ENCODE measurements around the gene TTLL9. TPM values are rescaled to one million over a fixed set of nuclear protein-coding genes. Genes with fewer than 3 reads are reported as not detected.

Gene TTLL9
- total RNA-seq, 2 experiments from 2014 or later: not detected

DNA sequence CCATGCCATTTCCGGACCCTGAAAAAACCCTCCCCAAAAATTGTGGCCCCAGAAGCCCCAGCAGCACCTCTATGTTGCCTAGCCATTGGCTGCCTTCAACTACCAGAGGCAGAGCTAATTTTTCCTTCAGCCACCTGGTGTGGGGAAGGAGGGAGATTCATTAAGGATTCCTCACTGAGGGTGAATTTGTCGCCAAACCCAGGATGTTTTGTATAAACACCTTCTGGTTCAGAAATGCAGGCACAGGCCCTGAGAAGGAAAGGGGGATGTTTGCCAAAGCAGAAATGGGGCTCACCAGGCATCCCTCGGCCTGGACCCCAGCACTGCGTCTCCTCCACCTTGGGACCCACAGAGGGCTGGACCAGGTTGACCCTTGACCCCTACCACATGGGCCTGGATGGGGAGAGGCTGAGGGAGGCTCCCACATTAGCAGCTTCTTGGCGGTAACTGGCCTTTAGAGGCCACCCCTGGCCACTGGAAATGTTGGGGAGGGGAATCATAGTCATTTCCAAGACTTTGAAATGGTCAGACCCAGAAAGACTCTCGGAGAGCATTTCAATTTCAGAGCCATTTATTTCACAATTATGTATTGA is 83.2 kb downstream of the TTLL9 start:
- peaks cover 2% of the 10 kb centered on the region for H3K9me3 Mint-ChIP-seq
- POLR2A ChIA-PET: interaction anchor here (0.6 kb wide), 1 partner anchor 126 kb away, joined by 3 read pairs; no protein-coding TSS in a partner anchor
- peaks cover 22% of the 10 kb centered on the region for H3K36me3 Mint-ChIP-seq (ENCODE audit: low read depth)
- CTCF ChIA-PET: interaction anchor here (2.2 to 6.6 kb wide), 5 partner anchors 12 to 100 kb away, joined by 18 to 106 read pairs (median 24); partner anchors contain the start of gene XKR7
- intact Hi-C loops (cut with micrococcal nuclease): no loop called here
- DNase-seq: no peak
- peaks cover 9% of the 10 kb centered on the region for H3K27me3 Mint-ChIP-seq
- no peak for ATAC-seq
- H3K4me3 Mint-ChIP-seq: no peak overlapping the region
- TF ChIP-seq, protein P1, sequence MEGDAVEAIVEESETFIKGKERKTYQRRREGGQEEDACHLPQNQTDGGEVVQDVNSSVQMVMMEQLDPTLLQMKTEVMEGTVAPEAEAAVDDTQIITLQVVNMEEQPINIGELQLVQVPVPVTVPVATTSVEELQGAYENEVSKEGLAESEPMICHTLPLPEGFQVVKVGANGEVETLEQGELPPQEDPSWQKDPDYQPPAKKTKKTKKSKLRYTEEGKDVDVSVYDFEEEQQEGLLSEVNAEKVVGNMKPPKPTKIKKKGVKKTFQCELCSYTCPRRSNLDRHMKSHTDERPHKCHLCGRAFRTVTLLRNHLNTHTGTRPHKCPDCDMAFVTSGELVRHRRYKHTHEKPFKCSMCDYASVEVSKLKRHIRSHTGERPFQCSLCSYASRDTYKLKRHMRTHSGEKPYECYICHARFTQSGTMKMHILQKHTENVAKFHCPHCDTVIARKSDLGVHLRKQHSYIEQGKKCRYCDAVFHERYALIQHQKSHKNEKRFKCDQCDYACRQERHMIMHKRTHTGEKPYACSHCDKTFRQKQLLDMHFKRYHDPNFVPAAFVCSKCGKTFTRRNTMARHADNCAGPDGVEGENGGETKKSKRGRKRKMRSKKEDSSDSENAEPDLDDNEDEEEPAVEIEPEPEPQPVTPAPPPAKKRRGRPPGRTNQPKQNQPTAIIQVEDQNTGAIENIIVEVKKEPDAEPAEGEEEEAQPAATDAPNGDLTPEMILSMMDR (IDR thresholded peaks at IDR 0.05): no peak
- peaks cover 25% of the 10 kb centered on the region for H3K4me1 Mint-ChIP-seq (ENCODE audit: low read depth)
- no peak overlapping the region for H3K27ac Mint-ChIP-seq

GRCh38 chr20:31954500-31954899 is 84.1 kb downstream of the TTLL9 start:
- TF ChIP-seq, protein P1 (IDR thresholded peaks at IDR 0.05): no peak
- Mint-ChIP-seq H3K27ac (no peak overlapping the region), H3K4me3 (no peak overlapping the region), H3K27me3 (peaks cover 13% of the 10 kb centered on the region), H3K36me3 (ENCODE audit: low read depth) (peaks cover 16% of the 10 kb centered on the region), H3K4me1 (ENCODE audit: low read depth) (peaks cover 21% of the 10 kb centered on the region), H3K9me3 (no peaks in the 10 kb centered on the region)
- ChIA-PET POLR2A (interaction anchor here (0.6 kb wide), 1 partner anchor 126 kb away, joined by 3 read pairs; no protein-coding TSS in a partner anchor), CTCF (interaction anchor here (1.1 to 6.6 kb wide), 2 partner anchors 101 to 108 kb away, joined by 5 to 106 read pairs; no protein-coding TSS in a partner anchor)
- DNase-seq (no peak), ATAC-seq (no peak)
- intact Hi-C loops (cut with micrococcal nuclease): no loop called here

DNA sequence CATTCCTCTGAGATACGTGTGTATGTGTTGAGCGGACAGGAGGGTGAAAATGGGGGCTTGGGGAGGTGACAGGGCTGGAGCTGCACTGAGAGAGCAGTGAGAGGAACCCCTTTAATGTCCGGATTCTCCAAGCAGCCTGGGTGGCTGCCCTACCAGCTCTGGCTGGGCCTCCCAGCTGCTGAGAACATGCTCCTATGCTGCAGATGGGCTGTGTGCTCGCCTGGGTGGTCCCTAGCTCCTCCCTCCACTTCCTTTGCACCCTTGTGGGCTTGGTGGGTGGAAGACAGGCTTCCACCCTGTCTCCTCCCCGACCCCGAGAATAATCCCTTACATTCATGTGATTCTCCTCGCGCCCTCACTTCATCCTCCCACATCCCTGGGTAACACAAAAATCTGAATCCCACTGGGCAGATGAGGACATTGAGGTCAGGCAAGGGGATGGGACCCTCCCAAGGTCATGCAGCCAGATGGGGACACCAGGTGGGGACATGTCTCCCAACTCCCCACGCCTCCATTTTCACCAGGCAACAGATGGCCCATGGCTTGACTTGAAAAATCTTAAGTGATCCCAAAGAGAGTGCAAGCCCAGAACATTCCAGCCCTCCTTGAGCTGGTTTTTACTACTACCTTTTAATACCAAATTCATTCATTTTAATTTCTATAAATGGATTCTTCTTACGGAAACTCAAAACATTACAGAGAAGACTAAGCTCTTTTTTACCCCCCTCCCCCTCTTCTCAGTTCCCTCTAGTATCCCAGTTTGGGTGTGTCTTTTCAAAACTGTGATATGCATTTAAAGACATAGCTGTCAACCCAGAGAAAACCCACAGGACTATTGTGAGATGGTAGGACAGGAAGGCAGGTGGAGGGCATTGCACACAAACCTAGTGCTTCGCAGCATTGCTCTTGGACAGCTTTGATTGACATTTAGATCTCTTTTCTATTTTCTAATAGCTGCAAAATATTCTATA is 86.4 kb downstream of the TTLL9 start:
- Mint-ChIP-seq H3K36me3 (ENCODE audit: low read depth) (no peaks in the 10 kb centered on the region), H3K27ac (no peak overlapping the region), H3K4me1 (ENCODE audit: low read depth) (peaks cover 3% of the 10 kb centered on the region), H3K27me3 (peaks cover 17% of the 10 kb centered on the region), H3K4me3 (no peak overlapping the region), H3K9me3 (no peaks in the 10 kb centered on the region)
- DNase-seq (no peak), ATAC-seq (no peak)
- CTCF ChIA-PET: interaction anchor here (0.8 to 1.4 kb wide), 2 partner anchors 13 to 323 kb away, joined by 3 read pairs; no protein-coding TSS in a partner anchor
- intact Hi-C loops (cut with micrococcal nuclease): no loop called here
- TF ChIP-seq, protein P1 (IDR thresholded peaks at IDR 0.05): no peak
- POLR2A ChIA-PET: no interaction called here

GRCh38 chr20:31962761-31963160 is 92.3 kb downstream of the TTLL9 start:
- ATAC-seq (no peak), DNase-seq (no peak)
- Mint-ChIP-seq H3K4me1 (ENCODE audit: low read depth) (no peaks in the 10 kb centered on the region), H3K36me3 (ENCODE audit: low read depth) (no peaks in the 10 kb centered on the region), H3K27ac (no peak overlapping the region), H3K9me3 (no peaks in the 10 kb centered on the region), H3K4me3 (no peak overlapping the region), H3K27me3 (peaks cover 33% of the 10 kb centered on the region)
- TF ChIP-seq, protein P1 (IDR thresholded peaks at IDR 0.05): no peak
- POLR2A ChIA-PET: no interaction called here
- CTCF ChIA-PET: interaction anchor here (1.2 to 1.6 kb wide), 2 partner anchors 11 to 112 kb away, joined by 3 to 7 read pairs; partner anchors contain the start of gene PDRG1
- intact Hi-C loops (cut with micrococcal nuclease): no loop called here
